GM12891 (cell line): Measurements from ENCODE around the gene PZP. TPM values are rescaled to one million over a fixed set of nuclear protein-coding genes. Genes with fewer than 3 reads are reported as not detected.
"Not testable (repeated sequence)": the region's sequence is repeated elsewhere in the genome, so short reads cannot be mapped to it uniquely, and the experiment has no call there.

Source experiments
- DNase-seq: peaks from one replicate; pipeline ENCODE4 v3.0.0; 2011; ENCODE audit warnings: low spot score; ENCODE audit not compliant: insufficient read length
- FAIRE-seq: peaks from 2 replicates; lab custom pipeline; 2011; peaks lifted over from hg19 to GRCh38; lab: Jason Lieb, UNC
- PAX5 ChIP-seq: IDR thresholded peaks from 2 replicates; pipeline ENCODE4 v1.6.1; 2011; ENCODE audit warnings: low read length, moderate library complexity, mild to moderate bottlenecking; ENCODE audit not compliant: insufficient read depth, severe bottlenecking
- POLR2A ChIP-seq: IDR thresholded peaks from 2 replicates; pipeline ENCODE4 v1.6.1; 2011; ENCODE audit warnings: low read depth, low read length, control low read depth
- POLR2AphosphoS5 ChIP-seq: IDR thresholded peaks from 2 replicates; pipeline ENCODE4 v1.6.1; 2011; ENCODE audit warnings: low read depth, low read length, control low read depth
- POU2F2 ChIP-seq: IDR thresholded peaks from 2 replicates; pipeline ENCODE4 v1.6.1; 2011; ENCODE audit warnings: low read depth, mild to moderate bottlenecking, control low read depth, low read length, moderate library complexity
- SPI1 ChIP-seq: IDR thresholded peaks from 2 replicates; pipeline ENCODE4 v1.6.1; 2011; ENCODE audit warnings: low read depth, low read length, control low read depth
- TAF1 ChIP-seq: IDR thresholded peaks from 2 replicates; pipeline ENCODE4 v1.6.1; 2011; ENCODE audit warnings: low read depth, low read length, control low read depth
- polyA plus RNA-seq: library from polyadenylated mRNA; unstranded; fragments of >200 nt; gene quantifications from one replicate; pipeline ENCODE4 v1.2.1, GENCODE V29; 2012; ENCODE audit warnings: low read depth, missing spikeins, inconsistent platforms; ENCODE audit not compliant: missing spikeins

PZP gene
- polyA plus RNA-seq: not detected

DNA sequence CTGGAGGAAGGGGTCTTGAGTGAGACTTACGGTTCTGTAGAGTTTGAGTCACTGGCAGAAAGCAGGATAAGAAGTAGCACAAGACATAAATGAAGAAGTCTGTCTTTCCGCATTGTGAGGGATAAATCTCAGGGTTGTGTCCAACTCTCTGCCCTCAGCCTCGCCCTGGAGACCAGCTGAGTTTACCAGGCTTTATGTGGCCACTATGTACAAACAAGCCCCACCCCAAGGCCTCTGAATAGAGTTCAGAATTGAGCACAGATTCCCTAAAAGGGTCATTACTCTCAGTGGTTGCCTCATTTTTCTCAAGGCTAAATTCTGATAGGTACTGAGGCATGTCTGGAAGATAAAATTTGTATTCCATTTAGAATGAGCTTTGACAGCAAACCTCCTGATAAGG lies at the start of gene PZP:
Gene PZP, minus strand, starts transcription at position 167 of the 400 bp plus-strand sequence. Its CDS starts 54 bp downstream, at position 113.
- no peak for FAIRE-seq
- no peak for TF ChIP-seq POLR2A
- no peak for TF ChIP-seq POU2F2
- no peak for TF ChIP-seq PAX5
- TF ChIP-seq SPI1: no peak
- no peak for TF ChIP-seq TAF1
- TF ChIP-seq POLR2AphosphoS5: no peak
- DNase-seq: no peak

DNA sequence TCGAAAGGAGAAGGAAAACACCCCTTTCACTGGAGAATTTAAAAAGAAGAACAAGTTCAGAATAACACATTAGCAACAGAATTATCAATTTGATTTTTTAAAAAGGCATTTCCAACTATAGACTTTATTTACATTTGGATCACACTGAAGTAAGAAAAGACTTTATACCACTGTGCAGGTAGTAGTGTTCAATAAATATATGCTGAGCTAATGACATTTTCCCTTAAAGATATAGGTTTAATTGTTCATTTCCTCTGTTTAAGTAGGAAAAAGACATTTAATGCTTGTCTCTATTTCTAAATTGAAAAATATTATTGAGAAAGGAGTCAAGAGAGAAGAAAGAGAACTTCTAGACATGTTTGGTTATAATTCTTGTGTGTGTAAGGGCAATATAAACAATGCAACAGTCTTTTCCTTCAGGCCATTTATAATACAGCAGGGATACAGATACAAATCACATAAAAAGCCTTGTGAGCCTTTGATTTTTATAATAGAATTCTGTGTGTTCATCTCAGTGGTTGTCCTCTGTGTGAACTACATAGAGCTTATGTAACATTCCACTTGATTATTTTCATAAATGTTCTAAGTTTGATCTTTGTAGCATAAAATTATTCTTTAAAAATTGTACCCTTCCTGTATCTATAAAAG lies 48.7 kb upstream of the PZP start:
- no peak for DNase-seq
- no peak for FAIRE-seq
- TF ChIP-seq TAF1 (no peak), POU2F2 (no peak), SPI1 (no peak), POLR2AphosphoS5 (no peak), POLR2A (no peak), PAX5 (no peak)

DNA sequence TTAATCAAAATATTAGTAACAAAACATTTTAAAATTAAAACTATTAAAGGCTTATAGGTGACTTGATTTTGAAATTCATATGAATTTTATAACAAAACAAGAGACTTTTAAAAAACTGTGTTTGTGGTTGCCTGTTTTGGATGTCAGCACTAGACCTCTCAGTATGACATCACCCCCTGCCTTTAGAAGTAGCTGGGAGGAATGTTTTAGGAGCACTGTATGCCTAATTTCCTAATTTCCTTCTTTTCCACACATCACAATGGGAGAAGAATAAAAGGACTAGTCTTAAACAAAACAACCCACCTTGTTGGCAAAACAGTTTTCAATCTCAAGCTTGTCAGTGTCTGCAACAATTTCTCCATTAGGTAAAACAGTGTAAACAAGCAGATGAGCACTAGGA lies 48.1 kb upstream of the PZP start:
- no peak for DNase-seq
- TF ChIP-seq POLR2A (no peak), PAX5 (no peak), POLR2AphosphoS5 (no peak)
- FAIRE-seq: no peak

DNA sequence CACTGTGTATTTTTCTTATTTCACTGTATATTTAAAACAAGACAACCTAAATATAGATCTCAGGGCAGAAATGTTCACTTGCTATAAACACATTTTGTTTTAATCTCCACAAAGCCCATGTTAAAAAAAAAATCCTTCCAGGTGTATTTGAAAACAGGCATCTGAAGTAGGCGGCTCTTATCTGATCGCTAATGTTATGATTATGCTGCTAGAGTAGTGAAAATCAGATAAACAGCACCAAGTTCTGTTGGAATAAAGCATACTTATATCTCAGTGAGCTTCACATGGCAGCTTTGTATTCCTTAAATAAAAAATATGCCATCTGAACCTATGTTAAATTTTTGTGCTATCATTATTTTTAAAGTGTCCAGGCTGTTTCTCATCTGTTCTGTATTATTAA lies 47.6 kb upstream of the PZP start:
- TF ChIP-seq TAF1 (no peak), POLR2AphosphoS5 (no peak), POU2F2 (no peak), PAX5 (no peak), SPI1 (no peak), POLR2A (no peak)
- FAIRE-seq: no peak
- DNase-seq: no peak

DNA sequence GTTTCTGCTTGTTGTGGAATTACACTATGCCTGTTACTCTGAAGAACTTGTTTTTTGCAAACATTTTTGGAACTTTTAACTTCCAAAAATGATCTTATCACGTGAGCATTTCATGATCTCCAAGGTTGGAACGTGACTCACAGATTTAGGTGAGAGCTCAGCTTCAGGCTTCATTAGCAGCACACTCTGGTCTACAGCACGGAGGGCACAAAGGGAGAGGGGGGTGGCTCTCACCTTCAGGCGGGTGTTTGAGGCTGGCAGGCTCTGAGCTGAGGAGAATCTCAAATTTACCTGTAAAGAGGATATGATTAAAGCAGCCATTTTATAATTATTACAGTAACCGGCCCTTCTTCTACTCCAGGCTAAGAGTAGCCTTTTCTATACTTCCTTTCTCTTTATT lies 45.3 kb upstream of the PZP start:
- FAIRE-seq (no peak), DNase-seq (no peak)
- TF ChIP-seq TAF1 (no peak), PAX5 (no peak)

DNA sequence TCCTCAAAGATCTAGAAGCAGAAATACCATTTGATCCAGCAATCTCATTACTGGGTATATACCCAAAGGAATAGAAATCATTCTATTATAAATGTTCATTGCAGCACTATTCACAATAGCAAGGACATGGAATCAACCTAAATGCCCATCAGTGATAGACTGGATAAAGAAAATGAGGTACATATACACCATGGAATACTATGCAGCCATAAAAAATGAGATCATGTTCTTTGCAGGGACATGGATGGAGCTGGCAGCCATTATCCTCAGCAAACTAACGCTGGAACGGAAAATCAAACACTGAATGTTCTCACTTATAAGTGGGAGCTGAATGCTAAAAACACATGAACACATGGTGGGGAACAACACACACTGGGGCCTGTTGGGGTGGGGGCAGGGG lies 44.6 kb upstream of the PZP start:
- FAIRE-seq, DNase-seq: not testable (repeated sequence)

DNA sequence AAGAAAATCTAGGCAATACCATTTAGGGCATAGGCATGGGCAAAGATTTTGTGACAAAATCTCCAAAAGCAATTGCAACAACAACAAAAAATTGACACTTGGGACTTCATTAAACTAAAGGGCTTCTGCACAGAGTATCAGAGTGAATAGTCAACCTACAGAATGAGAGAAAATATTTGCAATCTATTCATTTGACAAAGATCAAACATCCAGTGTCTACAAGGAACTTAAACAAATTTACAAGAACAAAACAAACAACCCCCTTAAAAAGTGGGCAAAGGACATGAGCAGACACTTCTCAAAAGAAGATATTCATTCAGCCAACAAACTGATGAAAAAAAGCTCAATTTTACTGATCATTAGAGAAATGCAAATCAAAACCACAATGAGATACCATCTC lies 44.1 kb upstream of the PZP start:
- FAIRE-seq: no peak
- TF ChIP-seq SPI1: no peak
- TF ChIP-seq PAX5: no peak
- TF ChIP-seq POLR2AphosphoS5: no peak
- no peak for TF ChIP-seq POLR2A
- TF ChIP-seq POU2F2: no peak
- no peak for TF ChIP-seq TAF1
- no peak for DNase-seq

DNA sequence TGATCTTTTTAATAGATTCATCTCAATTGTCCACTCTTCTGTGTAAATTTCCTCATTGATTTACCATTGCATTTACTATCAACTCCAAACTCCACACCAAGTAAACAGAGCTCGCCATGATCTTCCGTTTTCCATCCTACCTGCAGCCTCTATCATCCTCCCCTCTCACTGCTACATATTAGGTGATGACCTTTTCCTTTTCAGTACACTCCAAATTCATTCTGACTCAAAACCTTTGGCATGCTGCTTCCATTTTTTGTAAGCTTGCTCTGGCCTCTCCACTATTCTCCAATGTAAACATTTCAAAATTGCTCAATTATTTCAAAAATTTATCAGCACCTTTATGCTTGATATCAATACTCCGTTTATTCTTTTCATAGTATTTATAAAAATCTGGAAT lies 40.2 kb upstream of the PZP start:
- no peak for DNase-seq
- TF ChIP-seq TAF1 (no peak), POLR2A (no peak), PAX5 (no peak), SPI1 (no peak), POU2F2 (no peak), POLR2AphosphoS5 (no peak)
- no peak for FAIRE-seq

DNA sequence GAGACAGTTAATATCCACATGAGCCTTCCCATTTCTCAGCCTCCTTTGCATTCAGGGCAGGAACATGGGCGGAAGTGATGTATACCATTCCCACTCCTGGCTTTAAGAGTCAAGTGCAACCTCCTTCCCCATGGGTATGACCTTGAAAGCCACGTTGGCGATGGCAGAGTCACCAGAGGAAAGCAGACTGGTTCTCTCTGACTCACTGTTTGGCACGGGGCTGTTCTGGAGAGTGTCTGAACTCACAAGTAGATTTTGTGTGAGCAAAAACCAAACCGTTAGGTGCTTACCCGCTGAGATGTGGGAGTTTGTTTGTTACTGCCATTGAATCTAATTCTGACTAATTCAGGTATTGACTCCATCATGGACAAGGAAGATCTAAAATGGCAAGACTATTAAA lies 36.7 kb upstream of the PZP start:
- FAIRE-seq (peak; percentile 33), DNase-seq (no peak)
- TF ChIP-seq POLR2A: no peak
- no peak for TF ChIP-seq POLR2AphosphoS5
- no peak for TF ChIP-seq PAX5
- TF ChIP-seq POU2F2: no peak

DNA sequence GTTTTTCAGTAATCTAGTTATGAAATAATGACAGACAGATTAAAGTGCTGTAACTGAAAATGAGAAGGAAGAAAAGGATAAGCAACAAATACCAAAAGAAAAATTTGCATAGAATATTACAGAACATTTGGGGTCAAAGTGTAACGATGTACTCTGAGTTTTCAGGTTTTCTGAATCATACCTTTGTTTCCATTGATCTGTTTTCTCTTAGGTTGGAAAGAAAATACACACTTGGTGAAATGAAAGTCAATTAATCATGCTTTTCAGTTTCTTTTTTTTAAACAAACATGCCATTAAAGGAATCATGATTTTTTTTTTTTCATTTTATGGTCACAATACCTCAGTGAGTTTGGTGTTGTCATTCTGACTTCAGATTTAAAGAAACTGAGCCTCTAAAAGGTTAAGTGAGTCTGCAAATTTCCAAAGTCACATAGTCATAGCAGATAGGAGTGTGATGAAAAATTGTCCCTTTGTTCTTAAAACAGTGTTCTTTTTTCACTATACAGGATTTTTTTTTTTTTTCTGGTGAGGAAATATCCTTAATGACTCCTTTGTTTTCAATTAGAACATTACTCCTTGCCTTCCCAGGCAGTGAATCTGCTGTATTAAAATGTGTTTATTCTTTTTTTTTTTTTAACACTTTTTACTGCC lies 35.9 kb upstream of the PZP start:
- FAIRE-seq (no peak), DNase-seq (no peak)
- TF ChIP-seq POLR2AphosphoS5 (no peak), POU2F2 (no peak), TAF1 (no peak), SPI1 (no peak), POLR2A (no peak), PAX5 (no peak)

DNA sequence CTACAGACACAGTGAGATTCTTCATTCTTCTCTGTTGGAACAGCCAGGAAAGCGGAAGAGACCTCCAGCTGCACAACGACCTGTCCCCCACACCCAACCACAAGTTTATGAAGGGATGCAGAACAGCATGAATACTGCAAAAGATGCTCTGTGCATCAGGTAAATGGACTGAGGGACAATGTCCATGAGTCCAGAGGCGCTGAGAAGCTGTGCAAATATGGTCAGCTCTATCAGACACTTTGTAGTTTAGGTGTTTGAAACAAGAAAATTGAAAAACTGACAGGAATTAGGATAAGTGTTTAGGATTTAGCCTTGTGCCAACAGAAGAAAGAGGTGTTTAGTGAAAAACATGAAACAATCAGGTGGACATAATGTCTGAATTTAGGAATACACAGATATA lies 33.1 kb upstream of the PZP start:
- DNase-seq (no peak), FAIRE-seq (no peak)

More for the DNA sequence above, 33.1 kb upstream of the PZP start:
- no peak for TF ChIP-seq POLR2A
- TF ChIP-seq TAF1: no peak
- no peak for TF ChIP-seq POU2F2
- TF ChIP-seq SPI1: no peak
- TF ChIP-seq POLR2AphosphoS5: no peak
- TF ChIP-seq PAX5: no peak
